Type B pancreatic cell (in vitro differentiated cells): Measurements from ENCODE around the gene FAM98B. TPM values are rescaled to one million over a fixed set of nuclear protein-coding genes. Genes with fewer than 3 reads are reported as not detected.

Experiments
- DNase-seq: peaks from one replicate; pipeline ENCODE4 v3.0.0; 2021; ENCODE audit warnings: mixed read lengths; ENCODE audit not compliant: unreplicated experiment; ENCODE audit errors: extremely low spot score
- H3K27ac Mint-ChIP-seq: 2 replicates; pipeline ENCODE4 v1.8.0; 2021; ENCODE audit warnings: mild to moderate bottlenecking, mixed read lengths
- H3K27me3 Mint-ChIP-seq: 2 replicates; pipeline ENCODE4 v1.8.0; 2021; ENCODE audit warnings: mixed read lengths
- H3K36me3 Mint-ChIP-seq: 2 replicates; pipeline ENCODE4 v1.8.0; 2021; ENCODE audit warnings: mixed read lengths
- H3K4me1 Mint-ChIP-seq: one replicate; pipeline ENCODE4 v1.8.0; 2021; ENCODE audit warnings: mixed read lengths; ENCODE audit not compliant: unreplicated experiment
- H3K4me3 Mint-ChIP-seq: 2 replicates; pipeline ENCODE4 v1.8.0; 2021; ENCODE audit warnings: mild to moderate bottlenecking, mixed read lengths
- H3K9me3 Mint-ChIP-seq: 2 replicates; pipeline ENCODE4 v1.8.0; 2021; ENCODE audit warnings: mixed read lengths
- total RNA-seq: library from RNA; stranded (reverse); gene quantifications from 2 replicates; pipeline ENCODE4 v1.2.1, GENCODE V29; 2021; ENCODE audit warnings: low replicate concordance
- TF ChIP-seq, protein P1 (sequence below): fragments of 200-600 bp; sonication (generic); conservative IDR thresholded peaks from 2 replicates; pipeline ENCODE4 v1.5.0; 2021; ENCODE audit warnings: antibody characterized with exemption, mild to moderate bottlenecking

The FAM98B gene
- total RNA-seq, 1 donor from 2014 or later, result 30.5 TPM

DNA sequence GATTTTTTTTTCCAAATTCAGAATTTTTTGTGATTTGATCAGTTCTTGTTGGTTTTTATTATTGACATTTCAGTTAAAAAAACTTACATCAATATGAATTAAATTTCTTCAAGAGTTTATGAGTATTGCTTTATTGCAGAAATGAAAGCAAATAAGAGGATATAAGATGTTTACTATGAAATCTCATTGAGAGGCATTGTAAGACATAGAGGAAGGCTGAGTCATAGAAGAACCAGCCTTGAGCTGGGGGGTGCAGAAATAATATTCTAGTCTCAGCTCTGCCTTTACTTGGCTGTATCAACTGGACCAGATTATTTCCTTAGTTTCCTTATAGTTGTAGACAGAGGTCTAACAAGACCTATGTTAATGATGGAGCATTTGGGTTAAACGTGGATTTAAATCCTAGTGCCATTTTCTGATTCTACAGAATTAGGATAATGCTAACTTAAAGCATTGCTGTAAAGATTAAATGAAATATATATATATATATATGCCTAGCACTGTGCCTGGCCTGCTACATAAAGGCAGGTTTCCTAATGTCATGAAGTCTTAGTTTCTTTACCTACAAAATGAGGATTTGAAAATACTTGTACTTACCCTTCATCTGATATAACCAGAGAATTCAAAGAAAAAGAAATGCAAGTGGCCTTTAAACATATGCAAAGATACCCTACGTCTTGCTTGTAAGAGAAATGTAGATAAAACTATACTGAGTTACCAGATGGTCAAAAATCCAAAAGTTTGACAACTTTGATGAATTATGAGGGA lies 7.3 kb downstream of the FAM98B start:
- H3K4me1 Mint-ChIP-seq, result peaks cover 5% of the 10 kb centered on the region
- no peaks in the 10 kb centered on the region for H3K9me3 Mint-ChIP-seq
- no peaks in the 10 kb centered on the region for H3K27me3 Mint-ChIP-seq
- no peak for DNase-seq
- H3K27ac Mint-ChIP-seq, result no peak overlapping the region
- no peak overlapping the region for H3K4me3 Mint-ChIP-seq
- TF ChIP-seq, protein P1, sequence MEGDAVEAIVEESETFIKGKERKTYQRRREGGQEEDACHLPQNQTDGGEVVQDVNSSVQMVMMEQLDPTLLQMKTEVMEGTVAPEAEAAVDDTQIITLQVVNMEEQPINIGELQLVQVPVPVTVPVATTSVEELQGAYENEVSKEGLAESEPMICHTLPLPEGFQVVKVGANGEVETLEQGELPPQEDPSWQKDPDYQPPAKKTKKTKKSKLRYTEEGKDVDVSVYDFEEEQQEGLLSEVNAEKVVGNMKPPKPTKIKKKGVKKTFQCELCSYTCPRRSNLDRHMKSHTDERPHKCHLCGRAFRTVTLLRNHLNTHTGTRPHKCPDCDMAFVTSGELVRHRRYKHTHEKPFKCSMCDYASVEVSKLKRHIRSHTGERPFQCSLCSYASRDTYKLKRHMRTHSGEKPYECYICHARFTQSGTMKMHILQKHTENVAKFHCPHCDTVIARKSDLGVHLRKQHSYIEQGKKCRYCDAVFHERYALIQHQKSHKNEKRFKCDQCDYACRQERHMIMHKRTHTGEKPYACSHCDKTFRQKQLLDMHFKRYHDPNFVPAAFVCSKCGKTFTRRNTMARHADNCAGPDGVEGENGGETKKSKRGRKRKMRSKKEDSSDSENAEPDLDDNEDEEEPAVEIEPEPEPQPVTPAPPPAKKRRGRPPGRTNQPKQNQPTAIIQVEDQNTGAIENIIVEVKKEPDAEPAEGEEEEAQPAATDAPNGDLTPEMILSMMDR, result no peak
- peaks cover 8% of the 10 kb centered on the region for H3K36me3 Mint-ChIP-seq

DNA sequence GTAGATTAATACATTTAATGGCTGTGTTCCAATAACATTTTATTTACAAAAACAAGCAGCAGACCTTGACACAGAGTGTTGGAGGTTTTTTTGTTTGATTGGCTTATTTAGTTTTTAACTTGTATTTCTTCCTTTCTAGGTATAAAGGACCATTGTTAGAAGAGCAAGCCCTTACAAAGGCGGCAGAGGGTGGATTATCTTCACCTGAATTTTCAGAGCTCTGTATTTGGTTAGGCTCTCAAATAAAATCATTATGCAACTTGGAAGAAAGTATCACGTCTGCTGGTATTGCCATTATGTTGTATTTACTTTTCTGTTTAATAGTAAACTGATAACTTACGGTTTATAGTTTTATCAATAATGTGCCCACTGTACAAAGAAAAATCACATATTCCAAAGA lies 10.0 kb downstream of the FAM98B start:
- Mint-ChIP-seq H3K27ac (no peak overlapping the region), H3K9me3 (no peaks in the 10 kb centered on the region), H3K4me3 (no peak overlapping the region), H3K36me3 (peaks cover 5% of the 10 kb centered on the region), H3K4me1 (no peaks in the 10 kb centered on the region), H3K27me3 (no peaks in the 10 kb centered on the region)
- DNase-seq, result no peak
- TF ChIP-seq, protein P1, result no peak

DNA sequence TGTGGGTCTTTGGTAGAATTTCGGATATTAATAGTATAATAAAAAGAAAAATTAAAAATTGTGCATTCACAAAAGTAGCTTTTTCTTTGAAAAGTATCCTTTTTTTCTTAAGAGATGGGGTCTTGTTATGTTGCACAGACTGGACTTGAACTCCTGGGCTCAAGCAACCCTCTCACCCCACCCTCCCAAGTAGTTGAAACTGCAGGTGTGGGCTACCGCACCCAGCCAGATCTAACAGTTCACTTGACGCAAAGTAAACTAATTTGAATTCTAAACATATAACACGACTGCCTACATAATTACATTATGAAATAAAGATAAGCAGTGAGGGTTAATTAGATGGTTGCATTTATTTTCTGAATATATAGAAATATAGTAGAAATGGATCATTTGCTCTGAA lies 10.7 kb downstream of the FAM98B start:
- TF ChIP-seq, protein P1, result no peak
- H3K27me3 Mint-ChIP-seq, result no peaks in the 10 kb centered on the region
- H3K36me3 Mint-ChIP-seq, result peaks cover 5% of the 10 kb centered on the region
- no peak overlapping the region for H3K27ac Mint-ChIP-seq
- DNase-seq, result no peak
- no peaks in the 10 kb centered on the region for H3K4me1 Mint-ChIP-seq
- no peak overlapping the region for H3K4me3 Mint-ChIP-seq
- no peaks in the 10 kb centered on the region for H3K9me3 Mint-ChIP-seq

DNA sequence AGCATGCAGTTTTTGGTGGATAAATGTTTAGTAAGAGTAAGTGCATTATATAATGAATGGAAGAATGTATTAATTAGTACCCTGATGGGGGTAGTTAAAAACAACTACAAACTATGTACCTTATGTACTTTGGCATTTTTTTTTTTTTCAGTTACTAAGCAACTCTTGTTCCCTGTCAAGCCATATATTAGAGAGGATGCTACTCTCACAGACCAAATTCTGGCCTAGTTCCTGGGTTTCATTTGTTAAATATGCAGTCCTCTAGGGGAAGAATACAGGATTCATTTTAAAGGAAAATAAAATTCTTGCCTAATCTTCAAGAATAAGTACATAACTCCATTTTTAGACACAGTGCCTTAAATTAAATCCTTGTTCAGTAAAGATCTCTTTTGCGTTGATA lies 16.9 kb downstream of the FAM98B start:
- H3K36me3 Mint-ChIP-seq, result peaks cover 18% of the 10 kb centered on the region
- H3K27me3 Mint-ChIP-seq, result no peaks in the 10 kb centered on the region
- no peak for DNase-seq
- H3K4me3 Mint-ChIP-seq, result no peak overlapping the region
- H3K27ac Mint-ChIP-seq, result no peak overlapping the region
- TF ChIP-seq, protein P1, result no peak
- H3K4me1 Mint-ChIP-seq, result no peaks in the 10 kb centered on the region
- no peaks in the 10 kb centered on the region for H3K9me3 Mint-ChIP-seq

DNA sequence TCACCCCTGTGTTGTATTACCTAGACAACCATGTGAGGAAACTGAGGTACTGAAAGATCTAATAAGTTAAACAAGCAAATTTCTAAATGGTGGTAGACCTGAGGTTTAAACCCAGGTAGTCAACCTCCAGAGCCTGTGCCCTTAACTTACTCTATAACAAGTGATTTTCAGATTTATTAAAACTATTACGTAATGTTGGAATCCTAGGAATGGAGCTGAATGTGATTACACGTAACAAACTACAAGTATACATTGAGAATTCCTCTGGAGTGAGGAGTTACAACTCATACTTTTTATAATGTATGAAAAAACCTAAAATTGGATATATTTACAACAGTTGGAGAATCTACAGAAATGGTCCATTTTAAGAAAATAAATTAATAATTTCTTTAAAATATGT lies 18.0 kb downstream of the FAM98B start:
- TF ChIP-seq, protein P1, result no peak
- no peaks in the 10 kb centered on the region for H3K9me3 Mint-ChIP-seq

More for the DNA sequence above, 18.0 kb downstream of the FAM98B start:
- Mint-ChIP-seq H3K4me1 (no peaks in the 10 kb centered on the region), H3K36me3 (peaks cover 18% of the 10 kb centered on the region), H3K27me3 (no peaks in the 10 kb centered on the region), H3K27ac (no peak overlapping the region), H3K4me3 (no peak overlapping the region)
- DNase-seq, result no peak
